Midbrain (tissue), 1 donor: ENCODE results near the gene ITPR3.

Source experiments
- DNase-seq: peaks from one replicate; lab custom pipeline; 2025; lab: John Stamatoyannopoulos, UW

The ITPR3 gene

DNA sequence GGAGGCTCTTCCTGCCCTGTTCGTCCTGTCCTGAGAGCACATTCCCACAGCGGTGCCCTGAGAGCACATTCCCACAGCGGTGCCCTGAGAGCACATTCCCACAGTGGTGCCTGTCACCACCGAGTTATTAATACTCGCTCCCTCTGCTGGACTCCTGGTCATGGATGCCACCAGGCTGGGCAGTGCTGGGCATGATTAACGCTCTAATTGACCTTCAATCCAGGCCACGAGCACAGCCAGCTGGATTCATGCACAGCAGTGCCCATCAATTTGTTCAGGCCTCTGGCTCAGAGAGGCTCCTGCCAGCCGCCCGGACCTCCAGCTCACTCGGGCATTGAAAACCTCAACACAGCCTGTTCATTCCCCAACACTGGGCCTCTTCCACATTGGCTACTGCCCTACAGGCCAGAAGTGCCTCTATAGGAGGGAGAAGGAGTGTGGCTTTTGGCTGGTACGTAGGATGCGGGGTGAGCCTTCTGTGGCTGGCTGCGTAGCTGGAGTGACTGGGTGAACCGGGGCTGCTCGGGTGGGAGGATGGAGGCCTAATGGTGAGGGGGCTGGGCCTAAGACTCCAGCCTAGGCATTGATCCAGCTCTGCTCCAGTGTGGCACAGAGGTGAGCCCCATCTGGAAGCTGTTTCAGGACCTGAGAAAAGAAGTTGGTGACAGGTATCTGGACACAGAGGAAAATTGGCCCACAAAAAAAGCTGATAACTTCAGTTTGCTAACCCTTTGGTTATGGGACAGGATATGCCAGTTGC lies 116.3 kb downstream of the ITPR3 start:
- no peak for DNase-seq

DNA sequence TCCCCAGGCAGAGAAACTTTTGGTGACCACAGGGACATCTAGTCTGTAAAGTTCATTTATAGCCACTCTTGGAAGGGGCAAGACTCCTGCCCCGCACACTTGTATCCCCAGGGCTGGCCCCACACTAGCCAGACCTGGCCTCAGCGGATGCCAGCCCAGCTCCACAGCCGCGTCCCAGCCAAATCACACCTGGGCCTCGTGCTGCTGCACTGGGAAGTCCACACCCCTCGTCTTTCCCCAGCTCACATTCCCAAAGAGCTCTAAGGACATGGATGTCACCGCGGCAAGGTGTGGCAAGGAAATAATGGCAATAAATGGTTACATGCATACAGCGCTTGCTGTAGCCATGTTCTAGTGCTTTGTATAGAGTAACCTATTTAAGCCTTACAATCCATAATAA lies 117.0 kb downstream of the ITPR3 start:
- no peak for DNase-seq

DNA sequence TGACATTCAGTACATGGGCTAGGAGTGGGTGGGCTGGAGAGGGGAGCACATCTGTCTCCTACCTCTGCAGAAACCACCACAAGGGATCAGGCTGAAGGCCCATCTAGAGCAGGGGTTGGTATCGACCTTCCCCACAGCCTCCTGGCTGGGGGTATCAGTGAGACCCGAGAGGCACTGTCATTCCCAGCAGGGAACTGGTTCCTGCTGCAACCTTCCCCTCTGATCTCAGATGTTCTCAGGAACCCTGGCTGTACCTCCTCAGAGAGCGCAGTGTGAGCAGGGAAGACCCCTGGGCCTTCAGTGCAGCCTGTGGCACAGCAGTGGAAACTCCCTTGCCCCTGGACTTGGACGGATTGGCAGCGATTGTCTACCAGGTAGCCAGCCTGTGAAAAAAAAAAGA lies 117.8 kb downstream of the ITPR3 start:
- no peak for DNase-seq

DNA sequence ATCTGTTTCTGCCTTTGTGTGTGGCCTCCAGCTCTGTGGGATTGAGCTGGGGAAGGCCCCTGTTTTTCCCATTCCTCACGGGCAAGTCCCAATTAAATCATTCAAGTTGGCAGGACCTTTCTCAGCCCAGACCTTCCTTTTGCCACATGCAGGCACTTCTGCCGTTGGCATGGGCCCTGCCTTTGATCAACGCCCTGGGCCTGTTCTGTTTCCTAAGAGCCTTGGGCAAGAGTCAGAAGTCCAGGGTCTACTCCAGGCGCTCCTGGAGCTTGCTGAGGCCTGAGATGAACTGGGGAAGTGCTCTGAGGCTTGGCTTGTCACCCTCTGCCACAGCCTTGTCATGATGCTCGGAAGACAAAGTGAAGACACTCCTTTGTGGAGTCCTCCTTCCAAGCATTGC lies 118.4 kb downstream of the ITPR3 start:
- no peak for DNase-seq

DNA sequence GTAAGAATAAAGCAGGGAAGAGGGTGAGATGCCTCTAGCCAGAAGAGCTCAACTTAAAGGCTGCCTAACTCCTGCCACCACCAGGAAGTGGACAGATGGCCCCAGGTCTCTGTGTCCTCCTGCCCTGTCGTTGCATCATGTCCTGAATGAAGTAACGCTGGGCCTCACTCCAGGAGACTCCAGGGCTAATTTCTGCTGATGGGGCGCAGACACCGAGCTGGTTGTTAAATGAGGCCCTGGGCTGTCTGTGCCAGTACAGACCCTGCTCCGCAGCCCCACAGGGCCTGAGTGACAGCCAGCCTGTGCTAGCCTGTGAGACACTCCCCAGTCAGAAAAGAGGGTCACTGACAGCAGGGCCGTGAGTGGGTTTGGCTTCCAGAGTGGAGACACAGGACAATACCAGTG lies 119.1 kb downstream of the ITPR3 start:
- no peak for DNase-seq

DNA sequence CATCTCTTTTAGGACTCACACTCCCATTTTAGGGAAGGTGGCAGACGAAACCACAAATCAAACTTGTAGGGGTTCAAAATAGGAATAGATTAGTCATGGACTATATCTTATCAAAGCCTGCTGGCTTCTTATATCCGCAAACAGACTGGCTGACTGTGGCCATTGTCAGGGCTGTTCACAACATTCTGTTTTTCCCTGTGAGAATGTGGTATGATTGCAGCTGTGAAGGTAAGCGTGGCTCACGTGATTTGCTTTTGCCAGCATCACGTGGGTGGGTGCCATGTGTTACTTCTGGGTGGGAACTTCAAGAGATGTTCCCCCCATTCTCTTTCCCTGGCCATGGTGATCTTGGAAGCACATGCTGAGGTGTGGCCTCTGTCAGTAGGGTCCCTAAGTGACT lies 119.7 kb downstream of the ITPR3 start:
- no peak for DNase-seq

DNA sequence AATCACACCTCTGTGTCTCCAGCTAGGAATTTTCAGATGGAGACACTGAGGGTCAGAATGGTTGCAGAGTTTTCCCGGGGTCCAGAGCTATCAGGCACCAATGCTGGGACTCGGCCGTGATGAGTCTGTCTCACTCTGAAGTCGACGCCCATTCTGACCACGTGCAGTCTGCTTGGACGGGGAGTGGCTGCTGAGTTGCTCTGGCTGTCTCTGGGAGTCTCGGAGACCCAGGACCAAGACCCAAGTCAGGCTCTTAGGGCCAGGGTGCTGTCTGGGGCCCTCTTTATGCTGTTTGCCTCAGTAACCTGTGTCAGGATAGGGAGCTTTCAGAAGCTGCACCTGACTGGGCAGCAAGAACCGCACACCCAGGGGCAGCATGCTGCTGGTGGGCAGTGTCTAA lies 121.0 kb downstream of the ITPR3 start:
- no peak for DNase-seq

DNA sequence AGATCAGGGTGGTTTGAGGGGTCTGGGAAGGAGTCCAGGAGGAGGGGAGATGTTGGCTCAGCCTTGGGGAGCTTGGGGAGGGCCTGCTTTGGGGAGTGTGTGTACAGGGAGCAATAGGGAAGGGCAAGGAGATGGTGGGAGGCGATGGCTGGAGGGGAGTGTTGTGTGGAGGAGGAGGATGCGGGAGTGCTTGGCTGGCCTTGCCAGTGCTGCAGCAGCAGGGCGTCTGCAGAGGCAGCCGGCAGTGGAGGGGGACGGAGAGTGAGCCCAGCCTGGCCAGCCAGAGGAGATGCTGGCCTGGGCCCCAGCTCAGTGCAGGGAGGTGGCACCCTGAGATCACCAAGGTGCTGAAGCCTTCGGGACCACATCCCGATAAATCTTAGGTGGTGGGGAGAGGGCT lies 121.7 kb downstream of the ITPR3 start:
- DNase-seq: no peak

DNA sequence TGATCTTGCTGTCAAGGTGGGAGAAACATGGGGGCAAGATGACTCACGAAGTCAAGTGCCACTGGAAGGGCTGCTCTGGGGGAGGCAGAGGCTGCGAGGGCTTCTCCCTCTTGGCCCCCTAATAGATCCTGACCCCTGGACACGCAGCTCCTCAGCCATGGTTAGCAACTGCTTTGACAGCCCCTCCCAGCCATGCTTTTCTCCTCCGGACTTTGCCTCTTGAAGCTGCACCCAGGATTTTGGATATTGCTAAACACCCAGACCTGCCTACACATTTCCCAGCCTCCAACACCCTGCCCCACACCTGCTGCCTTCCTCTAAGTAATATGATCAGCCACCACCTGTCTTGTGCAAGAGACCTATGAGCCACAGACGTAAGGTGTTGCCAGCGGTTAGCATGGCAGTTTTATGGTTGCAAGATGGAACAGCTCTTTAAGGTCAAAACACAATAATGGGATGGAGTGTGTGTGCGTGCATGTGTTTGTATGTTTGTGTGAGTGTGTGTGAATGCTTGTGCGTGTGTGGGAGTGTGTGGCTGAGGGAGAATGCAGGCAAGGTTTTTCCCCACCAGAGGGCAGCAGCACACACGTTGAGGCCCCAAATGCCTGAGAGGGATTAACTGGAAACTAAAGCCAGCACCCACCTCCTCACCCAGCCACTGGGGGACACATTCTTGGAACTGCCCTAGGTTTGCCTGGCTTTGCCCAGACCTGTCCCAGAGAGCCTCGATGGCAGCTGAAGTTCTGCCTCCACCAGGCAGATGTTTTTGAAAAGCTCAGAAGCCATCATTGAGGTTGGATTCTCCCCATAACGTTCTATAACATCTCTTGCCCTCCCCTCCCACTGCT lies 123.1 kb downstream of the ITPR3 start:
- DNase-seq: peak; percentile 77

DNA sequence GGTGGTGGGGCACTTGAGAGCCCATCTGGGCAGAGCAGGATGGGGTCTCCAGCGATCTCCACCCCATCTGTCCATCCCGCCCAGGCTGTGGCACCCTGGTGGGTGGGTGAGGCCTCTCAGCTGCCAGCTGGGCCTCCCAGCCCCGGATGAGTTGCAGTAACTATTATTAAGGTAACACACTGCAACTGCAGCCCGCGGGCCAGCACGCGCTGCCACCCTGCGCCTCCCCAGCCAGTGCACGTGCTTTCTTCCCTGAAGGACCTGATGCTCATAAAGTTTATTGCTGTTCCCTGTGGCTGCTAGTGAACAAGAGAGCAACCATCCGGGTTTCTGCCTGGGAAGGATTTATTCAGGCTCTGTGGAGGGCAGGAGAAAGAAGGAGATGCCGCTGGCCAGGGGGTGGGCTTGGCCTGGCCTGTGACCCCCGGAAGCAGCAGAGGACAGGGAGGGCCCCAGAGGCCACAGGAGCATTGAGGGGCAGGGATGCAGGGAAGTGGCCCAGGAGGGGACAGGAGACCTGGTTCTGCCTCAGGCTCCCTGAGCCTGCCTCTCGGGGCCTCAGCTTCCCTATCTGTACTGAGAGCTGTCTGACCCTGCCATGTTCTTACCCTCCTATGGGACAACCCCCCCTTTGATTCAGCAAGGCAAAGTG lies 123.9 kb downstream of the ITPR3 start:
- no peak for DNase-seq

DNA sequence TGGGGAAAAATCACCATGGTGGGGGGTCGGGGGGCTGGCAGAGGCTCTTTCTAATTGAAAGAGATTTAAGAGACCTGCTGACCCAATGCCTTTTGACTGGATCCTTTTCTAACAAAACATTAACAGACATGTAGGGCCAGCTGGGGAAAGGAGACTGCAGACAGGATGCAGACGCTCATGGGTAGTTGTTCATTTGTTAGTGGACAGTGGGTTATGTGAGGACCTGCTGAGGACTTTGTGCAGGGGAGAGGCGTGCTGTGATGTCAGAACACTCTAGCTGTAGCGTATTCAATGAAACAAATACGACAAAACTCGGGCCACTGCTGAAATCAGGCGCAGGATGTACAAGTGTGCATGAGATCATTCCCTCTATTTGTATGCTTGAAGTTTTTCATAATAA lies 124.4 kb downstream of the ITPR3 start:
- DNase-seq: no peak
